ENCODE data around the gene EHMT1. TPM values are rescaled to one million over a fixed set of nuclear protein-coding genes. Genes with fewer than 3 reads are reported as not detected.

The EHMT1 gene
- total and polyA plus RNA-seq, 2 of the 8 experiments (the other 6 are each of a cell fraction or from before 2014, with no cell fraction given) = 95.7 to 163 TPM

DNA sequence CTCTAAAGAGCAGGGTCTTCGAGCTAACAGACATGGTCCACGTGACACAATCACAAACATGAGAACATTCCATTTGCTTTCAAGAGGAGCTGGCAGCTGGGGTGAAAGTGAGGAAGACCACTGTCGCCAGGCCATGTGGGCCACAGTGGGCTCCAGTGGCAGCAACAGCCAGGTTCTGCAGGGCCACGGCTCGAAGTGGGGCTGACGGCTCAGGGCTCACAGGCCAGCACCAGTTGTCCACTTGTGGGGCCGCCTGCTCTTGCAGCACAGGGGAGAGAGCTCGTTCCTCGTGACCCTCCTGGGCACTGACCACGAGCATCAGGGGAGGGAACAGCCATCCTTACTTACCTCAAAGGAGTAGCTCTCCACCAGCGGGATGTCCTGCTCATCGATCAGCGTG lies 30.5 kb upstream of the EHMT1 start:
- H3K4me3 ChIP-seq (ENCODE audit: extremely low read depth in 1 of 4, insufficient read depth in 2 of 4, low read depth in 3 of 4, low read length in 4 of 4) = no peak overlapping the region
- H4K20me1 ChIP-seq (replicated peaks in 1 of 2; ENCODE audit: control insufficient read depth in 1 of 2, insufficient read depth in 2 of 2, low read length in 2 of 2) = peaks cover 23 to 36% of the 10 kb centered on the region in 2 experiments
- H3K27ac ChIP-seq (ENCODE audit: low read depth, low read length) = no peak overlapping the region
- no peak overlapping the region for H3K18ac ChIP-seq (ENCODE audit: extremely low read depth, low read length)
- no peak overlapping the region for H4K8ac ChIP-seq (ENCODE audit: extremely low read depth, insufficient read depth, low read length)
- H2AFZ ChIP-seq (ENCODE audit: low read length) = no peak overlapping the region
- ChIA-PET POLR2A (ENCODE audit: partially characterized antibody) (interaction anchor here (0.6 to 6.2 kb wide), 6 partner anchors 8 to 168 kb away, joined by 3 to 45 read pairs (median 4); partner anchors contain the start of genes DPH7 and EHMT1), CTCF (ENCODE audit: partially characterized antibody) (interaction anchor here (0.6 to 3.3 kb wide), 13 partner anchors 9 to 293 kb away, joined by 3 to 15 read pairs (median 4); partner anchors contain the start of gene DPH7)
- H2AK5ac ChIP-seq (ENCODE audit: low read depth, low read length) = no peak overlapping the region
- no peak overlapping the region; a peak in 1 of 4 replicates for H3K4me2 ChIP-seq (ENCODE audit: insufficient read depth in 1 of 2, low read depth in 2 of 2, low read length in 2 of 2)
- no peak overlapping the region for H2BK20ac ChIP-seq (ENCODE audit: low read length)
- no peak overlapping the region for H3K56ac ChIP-seq (replicated peaks; ENCODE audit: insufficient read length, low read depth, low read length)
- H2BK12ac ChIP-seq (ENCODE audit: low read depth, low read length) = no peak overlapping the region
- peaks cover 0 to 22% of the 10 kb centered on the region in 2 experiments; a peak in 2 of 4 replicates for H3K79me2 ChIP-seq (ENCODE audit: control insufficient read depth in 1 of 2, insufficient read depth in 2 of 2, low read length in 2 of 2)
- H2BK5ac ChIP-seq (ENCODE audit: low read depth, low read length) = peak overlapping the region; percentile 16; the same call in 1 of the 2 replicates
- no peak for DNase-seq (ENCODE audit: low read depth in 1 of 2, low spot score in 2 of 2)
- H3K23me2 ChIP-seq (ENCODE audit: low read depth, low read length) = peaks cover 8% of the 10 kb centered on the region; the same call in 1 of the 2 replicates
- FAIRE-seq = no peak
- H3K14ac ChIP-seq (ENCODE audit: insufficient read length) = no peak overlapping the region
- no peak overlapping the region for H2BK120ac ChIP-seq (replicated peaks; ENCODE audit: low read depth, low read length)
- no peak overlapping the region for H2BK15ac ChIP-seq (ENCODE audit: low read length)
- peaks cover 0 to 7% (median 5%) of the 10 kb centered on the region in 4 experiments; a peak in 5 of 7 replicates for H3K4me1 ChIP-seq (replicated peaks in 1 of 4; ENCODE audit: control insufficient read depth in 3 of 4, insufficient read depth in 4 of 4, low read length in 3 of 4)
- no peak overlapping the region for H4K5ac ChIP-seq (ENCODE audit: insufficient read length, low read depth, low read length)
- H3K23ac ChIP-seq (ENCODE audit: insufficient read length) = no peak overlapping the region
- WGBS, 2 experiments (ENCODE audit: extremely low coverage in 1 of 2, insufficient coverage in 1 of 2, insufficient read length in 1 of 2, insufficient replicate concordance in 2 of 2, low coverage in 1 of 2, low lambda C conversion rate in 2 of 2, missing lambda C conversion rate in 1 of 2) = 94% methylated on average over 13 of the region's 13 CpGs; no CpG with 5 or more reads in 1 of the 2 experiments
- H3K4ac ChIP-seq (replicated peaks; ENCODE audit: insufficient read length, low read depth, low read length) = no peak overlapping the region
- peaks cover 31% of the 10 kb centered on the region for H3K79me1 ChIP-seq (ENCODE audit: low read depth, low read length)
- peak overlapping the region in 1 of 4 experiments; percentile 31; a peak in 2 of 7 replicates for H3K9ac ChIP-seq (replicated peaks in 1 of 4; ENCODE audit: extremely low read depth in 1 of 4, low read depth in 3 of 4, low read length in 3 of 4)
- no peaks in the 10 kb centered on the region; a peak in 1 of 7 replicates for H3K27me3 ChIP-seq (replicated peaks in 1 of 4; ENCODE audit: control insufficient read depth in 3 of 4, extremely low read depth in 1 of 4, insufficient read depth in 3 of 4, low read length in 3 of 4)
- no peaks in the 10 kb centered on the region for H3K9me3 ChIP-seq (ENCODE audit: insufficient read depth in 2 of 2, low read depth in 1 of 2, low read length in 1 of 2)
- peaks cover 28 to 46% (median 36%) of the 10 kb centered on the region in 4 experiments for H3K36me3 ChIP-seq (ENCODE audit: control insufficient read depth in 2 of 4, insufficient read depth in 4 of 4, low read length in 3 of 4)
- no peak overlapping the region for H4K91ac ChIP-seq (replicated peaks; ENCODE audit: insufficient read length, low read length)
- TF ChIP-seq, protein P1, sequence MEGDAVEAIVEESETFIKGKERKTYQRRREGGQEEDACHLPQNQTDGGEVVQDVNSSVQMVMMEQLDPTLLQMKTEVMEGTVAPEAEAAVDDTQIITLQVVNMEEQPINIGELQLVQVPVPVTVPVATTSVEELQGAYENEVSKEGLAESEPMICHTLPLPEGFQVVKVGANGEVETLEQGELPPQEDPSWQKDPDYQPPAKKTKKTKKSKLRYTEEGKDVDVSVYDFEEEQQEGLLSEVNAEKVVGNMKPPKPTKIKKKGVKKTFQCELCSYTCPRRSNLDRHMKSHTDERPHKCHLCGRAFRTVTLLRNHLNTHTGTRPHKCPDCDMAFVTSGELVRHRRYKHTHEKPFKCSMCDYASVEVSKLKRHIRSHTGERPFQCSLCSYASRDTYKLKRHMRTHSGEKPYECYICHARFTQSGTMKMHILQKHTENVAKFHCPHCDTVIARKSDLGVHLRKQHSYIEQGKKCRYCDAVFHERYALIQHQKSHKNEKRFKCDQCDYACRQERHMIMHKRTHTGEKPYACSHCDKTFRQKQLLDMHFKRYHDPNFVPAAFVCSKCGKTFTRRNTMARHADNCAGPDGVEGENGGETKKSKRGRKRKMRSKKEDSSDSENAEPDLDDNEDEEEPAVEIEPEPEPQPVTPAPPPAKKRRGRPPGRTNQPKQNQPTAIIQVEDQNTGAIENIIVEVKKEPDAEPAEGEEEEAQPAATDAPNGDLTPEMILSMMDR (IDR thresholded peaks at IDR 0.05; ENCODE audit: control extremely low read depth in 1 of 3, insufficient read depth in 1 of 3, low read depth in 1 of 3, low read length in 3 of 3) = no peak
- TF ChIP-seq, protein P2, sequence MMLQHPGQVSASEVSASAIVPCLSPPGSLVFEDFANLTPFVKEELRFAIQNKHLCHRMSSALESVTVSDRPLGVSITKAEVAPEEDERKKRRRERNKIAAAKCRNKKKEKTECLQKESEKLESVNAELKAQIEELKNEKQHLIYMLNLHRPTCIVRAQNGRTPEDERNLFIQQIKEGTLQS (IDR thresholded peaks at IDR 0.05; ENCODE audit: insufficient read depth, low read depth, low read length) = no peak
- TF ChIP-seq YY1 (IDR thresholded peaks at IDR 0.05; ENCODE audit: low read depth, low read length) (no peak), SAP30 (IDR thresholded peaks at IDR 0.05; ENCODE audit: insufficient read depth, insufficient replicate concordance, low read length) (no peak), HDAC6 (IDR thresholded peaks at IDR 0.05; ENCODE audit: low read depth, low read length) (no peak), POU5F1 (IDR thresholded peaks at IDR 0.05; ENCODE audit: low read depth, low read length) (no peak), SUZ12 (IDR thresholded peaks at IDR 0.05; ENCODE audit: low read length) (no peak), RXRA (IDR thresholded peaks at IDR 0.05; ENCODE audit: insufficient read depth, low read depth, low read length) (no peak), SIN3A (conservative IDR thresholded peaks at IDR 0.05 in 1 of 2, IDR thresholded peaks at IDR 0.05 in 1 of 2; ENCODE audit: low read depth in 1 of 2, low read length in 2 of 2) (no peak)

All from H1 (cell line).